Endodermal cell (in vitro differentiated cells): ENCODE results near the gene TREML1. TPM values are rescaled to one million over a fixed set of nuclear protein-coding genes. Genes with fewer than 3 reads are reported as not detected.

Source experiments
- DNase-seq: peaks from one replicate; pipeline ENCODE4 v3.0.0-alpha.2; 2017
- H3K27ac ChIP-seq: 2 replicates; pipeline ENCODE4 v1.5.1; 2013; ENCODE audit warnings: mild to moderate bottlenecking, low read depth, low read length, moderate library complexity
- H3K27me3 ChIP-seq: 2 replicates; pipeline ENCODE4 v1.6.1; 2013; ENCODE audit warnings: mild to moderate bottlenecking, low read length, moderate library complexity; ENCODE audit not compliant: insufficient read depth, control insufficient read depth, poor library complexity, severe bottlenecking
- H3K36me3 ChIP-seq: 2 replicates; pipeline ENCODE4 v1.7.0; 2013; ENCODE audit warnings: mild to moderate bottlenecking, low read length, moderate library complexity; ENCODE audit not compliant: control insufficient read depth, insufficient read depth
- H3K4me1 ChIP-seq: one replicate; pipeline ENCODE4 v1.7.0; 2013; ENCODE audit warnings: low read length; ENCODE audit not compliant: control insufficient read depth, insufficient read depth
- H3K4me3 ChIP-seq: 2 replicates; pipeline ENCODE4 v1.5.1; 2013; ENCODE audit warnings: mild to moderate bottlenecking, low read length, moderate library complexity
- H3K9ac ChIP-seq: 2 replicates; pipeline ENCODE4 v1.6.1; 2013; ENCODE audit warnings: mild to moderate bottlenecking, low read length, moderate library complexity; ENCODE audit not compliant: poor library complexity, severe bottlenecking; ENCODE audit errors: extremely low read depth
- H3K9me3 ChIP-seq: 2 replicates; pipeline ENCODE4 v1.6.1; 2013; ENCODE audit warnings: mild to moderate bottlenecking, low read length, moderate library complexity; ENCODE audit not compliant: control insufficient read depth
- H3K27ac Mint-ChIP-seq: 2 replicates; pipeline ENCODE4 v1.8.0; 2020; ENCODE audit warnings: mixed read lengths
- H3K27me3 Mint-ChIP-seq: 2 replicates; pipeline ENCODE4 v1.8.0; 2021; ENCODE audit warnings: mild to moderate bottlenecking, mixed read lengths; ENCODE audit not compliant: insufficient read depth
- H3K36me3 Mint-ChIP-seq: 2 replicates; pipeline ENCODE4 v1.8.0; 2020; ENCODE audit warnings: low read depth, mixed read lengths
- H3K4me1 Mint-ChIP-seq: 2 replicates; pipeline ENCODE4 v1.8.0; 2020; ENCODE audit warnings: mixed read lengths
- H3K4me3 Mint-ChIP-seq: 2 replicates; pipeline ENCODE4 v1.8.0; 2020; ENCODE audit warnings: mild to moderate bottlenecking, moderate library complexity, mixed read lengths
- H3K9me3 Mint-ChIP-seq: 2 replicates; pipeline ENCODE4 v1.8.0; 2020; ENCODE audit warnings: mild to moderate bottlenecking, mixed read lengths
- WGBS, 2 experiments: methylation state at CpG; one replicate each; pipeline versions ENCODE4 v1.1.5 to v1.1.7; 2013; ENCODE audit warnings: missing lambda C conversion rate in 2 of 2, mixed read lengths in 1 of 2; ENCODE audit not compliant: insufficient coverage in 1 of 2, insufficient read length in 1 of 2; 5-methylcytosine and 5-hydroxymethylcytosine counted together
- total RNA-seq, 2 donors: library from RNA; stranded (reverse); fragmentation: NEBNext Ultra II Directional in 1 of 2; extraction: Animal tissue kit (Norgen Biotek cat#: 25700) in 1 of 2; gene quantifications; 2 replicates in 1 of 2; 3 replicates in 1 of 2; pipeline ENCODE4 v1.2.1, GENCODE V29; 2021
- TF ChIP-seq, protein P1 (sequence below): fragments of 200-600 bp; sonication (generic); conservative IDR thresholded peaks from 2 replicates; pipeline ENCODE4 v1.5.0; 2021; ENCODE audit warnings: antibody characterized with exemption, mild to moderate bottlenecking

TREML1 gene
- total RNA-seq, 2 donors from 2014 or later, result 0.31 to 0.53 TPM

DNA sequence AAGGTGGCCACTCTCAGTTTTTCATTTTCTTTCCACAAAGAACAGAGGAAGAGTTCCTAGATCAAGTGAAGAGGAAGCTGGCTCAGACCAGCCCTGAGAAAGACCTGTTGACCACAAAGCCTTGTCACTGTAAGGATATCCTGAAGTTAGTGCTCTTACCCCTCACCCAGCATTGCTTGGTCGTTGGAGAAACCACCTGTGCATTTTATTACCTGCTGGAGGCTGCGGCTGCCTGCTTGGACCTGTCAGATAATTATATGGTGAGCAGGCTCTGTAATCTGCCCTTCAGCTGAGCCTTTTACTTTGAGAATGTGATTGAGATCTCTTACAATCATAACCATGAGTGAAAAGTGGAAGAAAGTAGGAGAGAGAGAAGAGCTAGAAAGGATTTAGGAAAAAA is 21.9 kb downstream of the TREML1 start:
- H3K9ac ChIP-seq, result no peak overlapping the region
- Mint-ChIP-seq H3K27ac (no peak overlapping the region), H3K9me3 (peaks cover 8% of the 10 kb centered on the region), H3K36me3 (peaks cover 4% of the 10 kb centered on the region), H3K4me1 (no peaks in the 10 kb centered on the region), H3K27me3 (no peaks in the 10 kb centered on the region), H3K4me3 (no peak overlapping the region)
- DNase-seq, result no peak
- no peaks in the 10 kb centered on the region for H3K36me3 ChIP-seq
- no peak overlapping the region for H3K4me3 ChIP-seq
- 71 to 90% methylated on average over 2 of the region's 2 CpGs for WGBS, 2 experiments
- H3K4me1 ChIP-seq, result no peaks in the 10 kb centered on the region
- H3K9me3 ChIP-seq, result no peaks in the 10 kb centered on the region
- TF ChIP-seq, protein P1, sequence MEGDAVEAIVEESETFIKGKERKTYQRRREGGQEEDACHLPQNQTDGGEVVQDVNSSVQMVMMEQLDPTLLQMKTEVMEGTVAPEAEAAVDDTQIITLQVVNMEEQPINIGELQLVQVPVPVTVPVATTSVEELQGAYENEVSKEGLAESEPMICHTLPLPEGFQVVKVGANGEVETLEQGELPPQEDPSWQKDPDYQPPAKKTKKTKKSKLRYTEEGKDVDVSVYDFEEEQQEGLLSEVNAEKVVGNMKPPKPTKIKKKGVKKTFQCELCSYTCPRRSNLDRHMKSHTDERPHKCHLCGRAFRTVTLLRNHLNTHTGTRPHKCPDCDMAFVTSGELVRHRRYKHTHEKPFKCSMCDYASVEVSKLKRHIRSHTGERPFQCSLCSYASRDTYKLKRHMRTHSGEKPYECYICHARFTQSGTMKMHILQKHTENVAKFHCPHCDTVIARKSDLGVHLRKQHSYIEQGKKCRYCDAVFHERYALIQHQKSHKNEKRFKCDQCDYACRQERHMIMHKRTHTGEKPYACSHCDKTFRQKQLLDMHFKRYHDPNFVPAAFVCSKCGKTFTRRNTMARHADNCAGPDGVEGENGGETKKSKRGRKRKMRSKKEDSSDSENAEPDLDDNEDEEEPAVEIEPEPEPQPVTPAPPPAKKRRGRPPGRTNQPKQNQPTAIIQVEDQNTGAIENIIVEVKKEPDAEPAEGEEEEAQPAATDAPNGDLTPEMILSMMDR, result no peak
- no peak overlapping the region for H3K27ac ChIP-seq
- peaks cover 17% of the 10 kb centered on the region for H3K27me3 ChIP-seq

DNA sequence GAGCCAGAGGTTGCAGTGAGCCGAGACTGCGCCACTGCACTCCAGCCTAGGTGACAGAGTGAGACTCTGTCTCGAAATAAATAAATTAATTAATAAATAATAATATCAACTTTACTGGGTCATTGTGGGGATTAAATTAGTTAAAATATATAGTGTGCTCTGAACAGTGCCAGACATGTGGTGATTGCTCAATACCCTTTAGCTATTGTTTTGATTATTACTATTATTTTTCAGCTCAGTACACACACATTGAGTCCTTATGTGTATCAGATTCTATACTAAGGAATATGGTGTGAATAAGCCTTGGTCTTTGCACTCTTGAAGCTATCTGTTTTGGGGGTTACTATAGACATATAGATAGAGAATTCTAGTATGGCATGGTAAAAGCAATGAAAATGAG is 28.9 kb downstream of the TREML1 start:
- Mint-ChIP-seq H3K27ac (no peak overlapping the region), H3K4me3 (no peak overlapping the region), H3K9me3 (peaks cover 8% of the 10 kb centered on the region), H3K36me3 (peaks cover 13% of the 10 kb centered on the region), H3K27me3 (no peaks in the 10 kb centered on the region), H3K4me1 (no peaks in the 10 kb centered on the region)
- H3K4me3 ChIP-seq, result no peak overlapping the region
- WGBS, 2 experiments, result 100% methylated on average over 2 of the region's 3 CpGs; no CpG with 5 or more reads in 1 of the 2 experiments
- no peak for DNase-seq
- H3K9ac ChIP-seq, result no peak overlapping the region
- no peak overlapping the region for H3K27ac ChIP-seq
- no peaks in the 10 kb centered on the region for H3K9me3 ChIP-seq
- H3K4me1 ChIP-seq, result no peaks in the 10 kb centered on the region
- H3K27me3 ChIP-seq, result no peaks in the 10 kb centered on the region
- no peaks in the 10 kb centered on the region for H3K36me3 ChIP-seq
- TF ChIP-seq, protein P1, result no peak

DNA sequence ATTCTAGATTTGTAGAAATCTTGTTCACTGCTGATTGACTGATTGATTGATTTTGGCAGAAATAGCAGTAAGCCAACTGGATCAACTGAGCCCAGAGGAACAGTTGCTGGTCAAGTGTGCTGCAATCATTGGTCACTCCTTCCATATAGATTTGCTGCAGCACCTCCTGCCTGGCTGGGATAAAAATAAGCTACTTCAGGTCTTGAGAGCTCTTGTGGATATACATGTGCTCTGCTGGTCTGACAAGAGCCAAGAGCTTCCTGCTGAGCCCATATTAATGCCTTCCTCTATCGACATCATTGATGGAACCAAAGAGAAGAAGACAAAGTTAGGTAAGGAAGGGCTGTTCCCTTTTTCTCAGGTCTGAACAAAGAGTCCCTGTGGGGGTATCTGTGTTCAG is 31.2 kb downstream of the TREML1 start:
- no peaks in the 10 kb centered on the region for H3K9me3 ChIP-seq
- 91% methylated on average over 1 of the region's 1 CpG; no CpG with 5 or more reads in 1 of the 2 experiments for WGBS, 2 experiments
- H3K36me3 Mint-ChIP-seq, result peaks cover 11% of the 10 kb centered on the region

More for the DNA sequence above, 31.2 kb downstream of the TREML1 start:
- Histone ChIP-seq H3K36me3 (no peaks in the 10 kb centered on the region), H3K27me3 (no peaks in the 10 kb centered on the region), H3K27ac (no peak overlapping the region), H3K9ac (no peak overlapping the region), H3K4me3 (no peak overlapping the region), H3K4me1 (no peaks in the 10 kb centered on the region)
- Mint-ChIP-seq H3K27me3 (no peaks in the 10 kb centered on the region), H3K4me1 (no peaks in the 10 kb centered on the region), H3K9me3 (peaks cover 1% of the 10 kb centered on the region), H3K27ac (no peak overlapping the region), H3K4me3 (no peak overlapping the region)
- TF ChIP-seq, protein P1, result no peak
- no peak for DNase-seq
